HG02973 (cell line): ENCODE results near the gene BLMH.

ENCODE experiments used
- ATAC-seq: cut with Tn5 transposase; IDR thresholded peaks from one replicate; pipeline ENCODE4 v1.9.1; 2021; ENCODE audit warnings: moderate library complexity; ENCODE audit not compliant: unreplicated experiment

The BLMH gene, protein sequence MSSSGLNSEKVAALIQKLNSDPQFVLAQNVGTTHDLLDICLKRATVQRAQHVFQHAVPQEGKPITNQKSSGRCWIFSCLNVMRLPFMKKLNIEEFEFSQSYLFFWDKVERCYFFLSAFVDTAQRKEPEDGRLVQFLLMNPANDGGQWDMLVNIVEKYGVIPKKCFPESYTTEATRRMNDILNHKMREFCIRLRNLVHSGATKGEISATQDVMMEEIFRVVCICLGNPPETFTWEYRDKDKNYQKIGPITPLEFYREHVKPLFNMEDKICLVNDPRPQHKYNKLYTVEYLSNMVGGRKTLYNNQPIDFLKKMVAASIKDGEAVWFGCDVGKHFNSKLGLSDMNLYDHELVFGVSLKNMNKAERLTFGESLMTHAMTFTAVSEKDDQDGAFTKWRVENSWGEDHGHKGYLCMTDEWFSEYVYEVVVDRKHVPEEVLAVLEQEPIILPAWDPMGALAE

GRCh38 chr17:30291543-30292285, at the start of gene BLMH:
Gene BLMH (minus strand): TSS chr17:30291944. CDS start chr17:30291819, 125 bp downstream.
- ATAC-seq, result peak; percentile 53

- ATAC-seq, result no peak
Observed at GRCh38 chr17:30340801-30341356, 49.1 kb upstream of the BLMH start.

- no peak for ATAC-seq
Observed at GRCh38 chr17:30339086-30339485, 47.3 kb upstream of the BLMH start.

DNA sequence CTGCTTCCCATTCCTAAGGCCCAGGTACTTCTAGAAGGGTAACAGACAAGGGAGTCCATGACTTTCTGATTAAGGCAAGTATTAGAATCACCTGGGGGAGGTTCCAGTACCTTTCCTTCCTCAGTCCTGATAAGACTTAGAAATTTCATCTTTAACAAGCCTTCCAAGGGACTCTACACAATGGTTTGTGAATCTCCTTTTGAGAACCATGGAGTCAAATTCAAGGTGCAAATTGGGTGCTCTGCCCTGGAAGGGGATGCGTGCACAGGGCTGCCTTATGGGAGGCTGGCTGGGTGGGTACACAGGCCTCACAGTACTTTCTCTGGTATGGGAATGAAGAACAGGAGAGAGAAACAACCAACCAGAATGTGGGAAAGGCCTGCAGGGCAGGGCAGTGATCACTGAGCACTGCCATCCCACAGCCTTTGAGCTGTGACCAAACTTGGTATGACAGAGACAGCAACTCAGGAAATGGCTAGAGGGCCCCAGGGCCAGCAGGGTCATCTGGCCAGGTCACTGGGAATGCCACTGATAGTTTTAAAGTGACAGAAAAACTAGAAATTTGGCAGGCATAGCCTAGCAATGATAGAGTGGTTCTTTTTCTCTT, 45.8 kb upstream of the BLMH start:
- no peak for ATAC-seq

DNA sequence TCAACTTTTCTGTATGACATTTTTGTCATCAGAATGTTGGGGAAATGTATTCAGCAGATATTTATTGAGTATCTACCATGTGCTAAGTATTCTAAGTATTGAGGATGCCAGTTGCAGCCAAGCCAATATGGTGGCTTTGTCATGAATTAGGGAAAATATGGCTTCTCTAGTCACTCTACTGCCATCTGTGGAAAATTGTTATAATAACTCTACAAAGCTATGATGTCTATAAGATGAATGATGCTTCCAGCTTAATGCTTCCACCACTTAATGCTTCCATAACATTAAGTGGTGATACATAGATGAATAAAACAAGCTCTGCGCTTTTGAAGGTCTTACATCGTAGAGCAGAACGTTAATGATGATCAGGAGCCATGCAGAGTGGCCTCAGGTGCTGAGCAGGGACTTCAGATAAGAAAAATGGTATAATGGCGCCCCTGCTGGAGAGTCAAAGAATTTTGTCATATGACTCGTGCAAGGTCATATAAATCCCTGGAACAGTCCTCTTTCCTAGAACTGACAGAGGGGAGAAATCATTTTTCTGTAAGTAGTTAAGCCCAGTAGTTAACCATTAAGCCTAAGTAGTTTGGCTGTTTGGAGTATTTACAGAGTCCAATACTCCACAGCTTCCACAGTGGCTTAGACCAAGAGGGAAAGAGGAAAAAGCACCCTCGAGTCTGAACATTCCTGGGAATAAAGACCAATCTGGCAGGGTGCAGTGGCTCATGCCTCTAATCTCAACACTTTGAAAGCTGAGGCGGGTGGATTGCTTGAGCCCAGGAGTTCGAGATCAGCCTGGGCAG, 44.8 kb upstream of the BLMH start:
- no peak for ATAC-seq

- no peak for ATAC-seq
Observed at GRCh38 chr17:30334421-30334820, 42.7 kb upstream of the BLMH start.

DNA sequence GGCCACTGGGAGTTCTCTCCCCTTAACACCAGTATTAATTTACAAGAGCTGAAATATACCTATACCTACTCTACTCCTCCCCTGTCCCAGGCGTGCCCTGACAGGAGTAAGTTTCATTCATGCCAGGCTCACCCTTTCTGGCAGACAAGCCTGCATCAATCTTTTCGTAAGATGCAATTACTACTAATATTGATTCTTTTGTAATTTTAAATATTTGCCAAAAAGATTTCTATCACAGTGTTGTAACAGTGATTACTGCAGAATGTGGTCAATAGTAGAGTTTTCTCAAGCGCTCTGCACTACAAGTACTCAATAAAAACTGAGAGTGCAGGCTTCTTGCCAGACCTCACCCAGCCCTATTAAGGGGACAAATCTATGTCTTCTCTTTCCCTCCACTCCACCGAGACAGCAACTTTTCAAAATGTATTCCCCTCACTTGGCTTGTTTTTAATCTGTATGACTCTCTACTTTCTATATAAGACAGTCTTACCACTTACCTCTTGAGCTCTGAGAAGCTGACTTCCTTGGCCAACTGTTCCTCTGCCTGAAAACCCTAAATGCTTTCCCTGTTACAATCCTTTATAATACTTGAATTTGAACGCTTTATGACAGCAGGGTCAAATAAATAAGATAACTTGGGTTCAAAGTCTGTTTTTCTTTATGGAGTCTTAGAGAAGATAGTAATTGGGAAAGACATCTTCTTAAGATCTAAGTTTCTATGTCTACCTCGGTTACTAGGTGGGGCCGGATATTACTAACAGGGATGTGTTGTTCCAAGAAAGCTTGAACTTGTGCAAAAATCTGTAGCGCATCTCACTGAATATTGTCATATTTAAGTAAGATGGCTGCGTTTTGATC, 42.0 kb upstream of the BLMH start, which contains the start of gene TMIGD1:
Gene TMIGD1 (minus strand): TSS at position 555 of the 858 bp plus-strand sequence. CDS start 1,924 bp downstream, outside the sequence.
- ATAC-seq, result no peak

DNA sequence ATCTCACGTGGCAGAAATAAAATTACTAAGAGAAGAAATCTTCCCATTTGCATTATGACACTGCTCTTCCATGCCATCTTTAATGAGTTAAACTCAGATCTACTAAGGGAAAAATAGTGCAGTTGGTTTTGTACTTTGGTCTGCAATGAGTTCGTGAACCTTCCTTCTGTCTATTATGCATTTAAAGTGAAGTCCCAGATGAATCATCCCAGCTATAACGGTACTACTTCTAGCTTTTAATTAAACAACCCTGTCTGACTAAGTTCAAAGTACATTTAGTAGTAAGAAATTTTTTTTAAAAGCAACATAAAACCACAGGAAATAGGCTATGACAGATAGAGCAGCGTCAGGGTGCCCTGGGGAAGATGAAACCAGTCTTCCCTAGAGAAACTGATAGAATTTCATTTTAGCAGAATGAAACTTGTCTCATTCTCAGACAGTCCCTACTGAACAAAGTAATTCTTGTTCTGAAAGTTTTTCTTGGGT, 40.4 kb upstream of the BLMH start:
- ATAC-seq, result peak; percentile 39

DNA sequence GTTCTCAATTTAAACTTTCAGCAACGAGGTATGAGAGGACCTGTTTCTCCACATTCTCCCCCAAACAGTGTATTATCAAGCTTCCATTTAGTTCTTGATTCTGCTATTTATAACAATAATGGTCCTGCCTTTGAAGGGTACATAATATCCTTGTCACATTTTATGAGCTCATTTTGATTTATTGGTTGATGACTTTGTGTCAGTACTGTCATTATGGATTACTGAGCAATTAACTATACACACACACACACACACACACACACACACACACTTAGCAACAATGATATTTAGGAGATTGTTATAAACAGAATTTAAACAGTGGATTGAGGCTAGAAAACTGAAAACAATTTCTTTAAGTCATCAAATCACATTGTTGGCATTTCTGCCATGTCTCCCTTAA, 35.1 kb upstream of the BLMH start:
- no peak for ATAC-seq

DNA sequence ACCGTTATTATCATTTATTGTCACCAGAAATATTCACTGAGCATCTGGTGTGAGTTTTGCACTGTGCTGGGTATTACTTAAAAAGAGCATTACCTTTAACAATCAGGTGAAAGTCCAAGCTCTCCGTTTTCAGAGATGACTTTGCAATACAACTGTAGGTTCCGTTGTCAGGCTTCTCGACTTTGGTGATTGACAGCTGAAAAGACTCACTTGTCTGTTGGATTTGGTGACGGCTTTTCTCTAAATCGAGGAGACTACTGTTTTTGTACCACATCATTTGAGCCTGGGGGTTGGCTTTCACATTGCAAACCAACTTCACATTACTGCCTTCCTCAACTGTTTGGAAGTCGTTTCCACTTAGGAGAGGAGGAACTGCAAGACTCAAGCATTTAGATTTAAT, 33.0 kb upstream of the BLMH start:
- no peak for ATAC-seq

DNA sequence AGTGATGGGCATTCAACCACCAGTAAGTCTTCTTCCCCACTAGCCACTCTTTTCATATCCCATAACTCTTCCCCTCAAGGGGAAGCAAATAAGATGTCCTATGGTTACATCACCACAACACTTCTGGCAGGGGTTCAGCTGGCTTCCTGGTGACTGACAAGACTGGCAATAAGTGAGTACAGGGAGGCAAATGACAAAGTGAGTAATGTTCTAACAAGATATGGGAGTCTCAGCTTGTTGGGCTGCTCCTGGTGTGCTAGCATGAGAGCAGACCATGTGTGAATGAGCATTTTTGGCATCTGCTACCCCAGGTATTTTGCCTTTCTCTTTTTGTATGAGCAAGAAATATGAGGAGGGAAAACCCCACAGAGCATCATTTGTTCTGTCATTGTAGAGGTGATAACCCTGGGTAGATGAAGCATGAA, 32.2 kb upstream of the BLMH start:
- ATAC-seq, result no peak

GRCh38 chr17:30323262-30323894, 31.6 kb upstream of the BLMH start:
- no peak for ATAC-seq

DNA sequence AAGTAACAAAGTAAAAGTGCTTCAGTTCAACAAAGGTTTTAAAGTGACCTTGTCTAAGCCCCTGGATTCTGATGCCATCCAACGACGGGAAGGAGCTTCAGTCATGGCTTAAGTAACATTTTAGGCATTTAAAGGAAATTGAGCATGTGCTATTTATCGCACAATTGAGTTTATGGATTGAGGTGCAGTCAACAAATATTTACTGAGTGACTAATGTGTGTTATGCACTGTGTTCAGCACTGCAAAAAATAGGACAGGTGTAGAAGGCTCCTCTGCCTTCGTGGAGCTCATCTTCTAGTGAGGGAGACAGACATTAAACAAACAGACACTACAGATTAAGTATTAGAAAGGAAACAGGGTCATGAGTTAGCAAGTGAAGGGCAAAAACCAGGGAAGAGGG, 29.6 kb upstream of the BLMH start:
- ATAC-seq, result no peak

GRCh38 chr17:30318155-30318554, 26.4 kb upstream of the BLMH start:
- no peak for ATAC-seq

DNA sequence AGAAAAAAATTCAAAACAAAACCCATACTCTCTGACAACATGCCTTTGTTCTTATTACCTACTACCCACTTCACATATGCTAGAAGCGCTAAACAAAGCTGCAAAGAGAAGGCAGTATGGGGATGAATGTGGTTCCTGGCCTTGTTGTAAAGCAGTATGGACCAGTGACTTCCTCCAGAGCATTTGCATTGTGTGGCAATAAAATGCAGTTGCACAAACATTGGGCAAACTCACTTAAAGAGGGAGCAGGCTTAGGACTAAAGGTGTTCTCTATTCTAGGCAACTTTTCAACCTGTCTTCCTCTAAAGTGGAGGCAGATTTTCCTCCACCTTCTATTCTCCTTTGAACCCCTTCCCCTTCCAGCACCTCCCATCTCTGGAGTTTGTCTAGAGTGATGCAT, 25.0 kb upstream of the BLMH start:
- no peak for ATAC-seq

GRCh38 chr17:30315106-30315505, 23.4 kb upstream of the BLMH start:
- ATAC-seq, result no peak

DNA sequence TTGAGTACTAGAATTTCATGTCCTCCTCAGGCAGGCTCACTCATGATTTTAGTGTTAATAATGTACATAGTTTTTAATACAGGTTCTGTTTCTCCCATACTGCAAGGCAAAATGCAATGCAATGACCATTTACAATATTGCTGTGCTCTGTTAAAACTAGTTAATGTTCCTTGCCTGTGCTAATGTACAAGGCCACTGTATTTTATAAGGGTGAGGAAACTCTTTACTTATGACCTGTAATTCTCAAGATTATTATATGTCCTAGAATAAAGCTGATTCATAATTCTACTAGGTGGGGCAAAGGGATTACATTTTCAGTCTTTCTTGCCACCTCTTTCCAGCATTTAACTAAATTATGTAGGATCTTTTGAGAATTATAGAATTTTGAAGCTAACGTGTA, 22.7 kb upstream of the BLMH start:
- ATAC-seq, result no peak

DNA sequence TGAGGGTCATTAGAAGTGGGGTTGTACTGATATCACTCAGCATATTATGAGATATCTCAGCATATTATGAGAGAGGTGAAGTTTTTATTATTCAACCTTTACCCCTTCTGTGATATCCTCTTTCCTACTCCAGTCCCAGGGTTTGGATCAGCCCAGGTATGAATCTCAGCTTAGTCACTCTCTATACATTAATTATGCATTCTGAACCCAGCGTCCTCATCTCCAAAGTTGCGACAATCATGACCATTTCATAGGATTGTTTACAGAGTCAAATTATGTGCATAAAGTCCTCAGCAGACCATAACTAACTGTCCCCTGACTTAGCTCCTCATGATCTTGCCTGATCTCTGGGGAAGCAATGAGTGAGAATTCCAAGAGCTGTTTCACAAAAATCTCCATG, 20.5 kb upstream of the BLMH start:
- ATAC-seq, result no peak

GRCh38 chr17:30310562-30310961, 18.8 kb upstream of the BLMH start:
- ATAC-seq, result no peak
